IPS-NIHi11 (cell line): Measurements from ENCODE around the gene RNF167.

Experiments used
- DNase-seq: peaks from one replicate; pipeline ENCODE4 v3.0.0; 2012; ENCODE audit warnings: mixed read lengths, low spot score

RNF167 gene

GRCh38 chr17:4978726-4979125 is 38.7 kb downstream of the RNF167 start:
- no peak for DNase-seq

GRCh38 chr17:4980644-4981216 is 40.7 kb downstream of the RNF167 start:
- peak; percentile 82 for DNase-seq

- no peak for DNase-seq
Observed at GRCh38 chr17:4982305-4982704, 42.2 kb downstream of the RNF167 start.

- DNase-seq: no peak
Observed at GRCh38 chr17:4986403-4986802, 46.3 kb downstream of the RNF167 start.

GRCh38 chr17:4986951-4987766 is 47.1 kb downstream of the RNF167 start, which contains the start of gene CAMTA2:
Gene CAMTA2 (minus strand): TSS chr17:4987675. CDS start chr17:4986222, 1,453 bp downstream.
- DNase-seq: peak; percentile 89

- no peak for DNase-seq
Observed at GRCh38 chr17:4987767-4988567, 47.9 kb downstream of the RNF167 start.

GRCh38 chr17:4994081-4994595 is 54.1 kb downstream of the RNF167 start:
- DNase-seq: no peak
